Liver (tissue), 9 donors: ENCODE data around the gene MAP3K9. TPM values are rescaled to one million over a fixed set of nuclear protein-coding genes. Genes with fewer than 3 reads are reported as not detected.

Experiments used
- DNase-seq: peaks from one replicate; pipeline ENCODE4 v3.0.0-alpha.2; 2017; ENCODE audit warnings: low spot score
- H3K27ac ChIP-seq, 2 donors: one replicate each; pipeline ENCODE4 v1.7.0; 2013; ENCODE audit warnings: inconsistent platforms in 2 of 2, low read length in 2 of 2, control low read depth in 1 of 2, low read depth in 1 of 2, mild to moderate bottlenecking in 1 of 2
- H3K27me3 ChIP-seq, 4 donors: one replicate each; pipeline versions ENCODE4 v1.6.1 to v1.7.0; 2013; ENCODE audit warnings: low read length in 3 of 4, inconsistent platforms in 1 of 4, mild to moderate bottlenecking in 1 of 4, moderate library complexity in 1 of 4; ENCODE audit not compliant: control insufficient read depth in 4 of 4, insufficient read depth in 4 of 4
- H3K36me3 ChIP-seq, 4 donors: one replicate each; pipeline versions ENCODE4 v1.6.1 to v1.7.0; 2013; ENCODE audit warnings: low read length in 3 of 4, mild to moderate bottlenecking in 3 of 4, low read depth in 1 of 4, moderate library complexity in 1 of 4; ENCODE audit not compliant: control insufficient read depth in 4 of 4, insufficient read depth in 3 of 4
- H3K4me1 ChIP-seq, 4 donors: one replicate each; pipeline versions ENCODE4 v1.6.1 to v1.7.0; 2013; ENCODE audit warnings: low read length in 3 of 4, mild to moderate bottlenecking in 3 of 4, moderate library complexity in 1 of 4; ENCODE audit not compliant: control insufficient read depth in 4 of 4, insufficient read depth in 4 of 4
- H3K4me3 ChIP-seq, 3 donors: one replicate each; pipeline versions ENCODE4 v1.6.1 to v1.7.0; 2013; ENCODE audit warnings: low read length in 3 of 3, control low read depth in 1 of 3, low read depth in 1 of 3, mild to moderate bottlenecking in 1 of 3
- H3K9ac ChIP-seq, 2 donors: one replicate each; pipeline ENCODE4 v1.7.0; 2013; ENCODE audit warnings: low read length in 2 of 2, mild to moderate bottlenecking in 2 of 2, moderate library complexity in 2 of 2, control low read depth in 1 of 2, low read depth in 1 of 2
- H3K9me3 ChIP-seq, 4 donors: one replicate each; pipeline versions ENCODE4 v1.6.1 to v1.7.0; 2013; ENCODE audit warnings: low read length in 3 of 4; ENCODE audit not compliant: control insufficient read depth in 4 of 4
- EGR1 ChIP-seq, 2 donors: IDR thresholded peaks; 2 replicates each; pipeline ENCODE4 v1.6.1; 2016 to 2018; ENCODE audit warnings: antibody characterized with exemption in 2 of 2, low read depth in 2 of 2
- FOXA1 ChIP-seq: IDR thresholded peaks from 2 replicates; pipeline ENCODE4 v1.6.1; 2016; ENCODE audit warnings: antibody characterized with exemption
- FOXA2 ChIP-seq: IDR thresholded peaks from 2 replicates; pipeline ENCODE4 v1.6.1; 2016; ENCODE audit warnings: antibody characterized with exemption
- GABPA ChIP-seq, 2 donors: IDR thresholded peaks in 1 of 2; conservative IDR thresholded peaks in 1 of 2; 2 replicates each; pipeline ENCODE4 v1.6.1; 2016; ENCODE audit warnings: antibody characterized with exemption in 2 of 2, mild to moderate bottlenecking in 1 of 2, moderate library complexity in 1 of 2
- HNF4A ChIP-seq, 2 donors: conservative IDR thresholded peaks; 2 replicates each; pipeline ENCODE4 v1.6.1; 2016; ENCODE audit warnings: antibody characterized with exemption in 2 of 2, mild to moderate bottlenecking in 2 of 2
- HNF4G ChIP-seq: IDR thresholded peaks from 2 replicates; pipeline ENCODE4 v1.6.1; 2016; ENCODE audit warnings: antibody characterized with exemption
- JUND ChIP-seq, 2 donors: IDR thresholded peaks; 2 replicates each; pipeline ENCODE4 v1.6.1; 2016; ENCODE audit warnings: antibody characterized with exemption in 2 of 2
- MAX ChIP-seq: IDR thresholded peaks from 2 replicates; pipeline ENCODE4 v1.6.1; 2016; ENCODE audit warnings: antibody characterized with exemption
- NR2F2 ChIP-seq: IDR thresholded peaks from 2 replicates; pipeline ENCODE4 v1.6.1; 2016; ENCODE audit warnings: antibody characterized with exemption
- RAD21 ChIP-seq, 2 donors: IDR thresholded peaks; 2 replicates each; pipeline ENCODE4 v1.6.1; 2016; ENCODE audit warnings: antibody characterized with exemption in 2 of 2, mild to moderate bottlenecking in 2 of 2
- RXRA ChIP-seq, 2 donors: IDR thresholded peaks; 2 replicates each; pipeline ENCODE4 v1.6.1; 2017 to 2018; ENCODE audit warnings: antibody characterized with exemption in 2 of 2, mild to moderate bottlenecking in 1 of 2
- SP1 ChIP-seq: IDR thresholded peaks from 2 replicates; pipeline ENCODE4 v1.6.1; 2018; ENCODE audit warnings: antibody characterized with exemption, mild to moderate bottlenecking
- TAF1 ChIP-seq: conservative IDR thresholded peaks from 2 replicates; pipeline ENCODE4 v1.6.1; 2016; ENCODE audit warnings: antibody characterized with exemption, mild to moderate bottlenecking
- YY1 ChIP-seq: IDR thresholded peaks from 2 replicates; pipeline ENCODE4 v1.6.1; 2016; ENCODE audit warnings: antibody characterized with exemption, mild to moderate bottlenecking
- whole genome bisulfite sequencing: extraction: QIAGEN DNeasy Blood & Tissue Kit; methylation state at CpG from one replicate; pipeline ENCODE4 v1.1.7; 2013; 5-methylcytosine and 5-hydroxymethylcytosine counted together
- polyA plus RNA-seq, 2 donors: library from polyadenylated mRNA; stranded (reverse) in 1 of 2; unstranded in 1 of 2; fragments of 200-250 nt in 1 of 2; fragments of >200 nt in 1 of 2; fragmentation: Nextera tagmentation in 1 of 2; extraction: Ambion mirVana in 1 of 2; gene quantifications; one replicate each; pipeline versions ENCODE4 v1.2.1 to v1.2.3, GENCODE V29; 2013 to 2015
- total RNA-seq, 2 donors: library from RNA; depleted of rRNA; stranded (reverse); fragments of >200 nt; gene quantifications; one replicate each; pipeline ENCODE4 v1.2.3, GENCODE V29; 2014
- TF ChIP-seq, protein P1 (sequence below): IDR thresholded peaks from 2 replicates; pipeline ENCODE4 v1.6.1; 2016; ENCODE audit warnings: antibody characterized with exemption, mild to moderate bottlenecking
- TF ChIP-seq, protein P2 (sequence below): fragments of 150-350 bp; IDR thresholded peaks from 2 replicates; pipeline ENCODE4 v1.5.1; 2017; ENCODE audit warnings: improper control_type of control experiment, low read depth, low read length; ENCODE audit not compliant: missing input control
- TF ChIP-seq, protein P3 (sequence below): IDR thresholded peaks from 2 replicates; pipeline ENCODE4 v1.6.1; 2016; ENCODE audit warnings: antibody characterized with exemption
- TF ChIP-seq, protein P4 (sequence below): IDR thresholded peaks from 2 replicates; pipeline ENCODE4 v1.6.1; 2016; ENCODE audit warnings: antibody characterized with exemption
- donor health status: healthy.
- donor health status: healthy.
- donor health status: healthy.
- donor health status: healthy.
- donor health status: healthy.

MAP3K9 gene
- total and polyA plus RNA-seq, 4 donors, result 0.65 to 5.2 (median 0.80) TPM

DNA sequence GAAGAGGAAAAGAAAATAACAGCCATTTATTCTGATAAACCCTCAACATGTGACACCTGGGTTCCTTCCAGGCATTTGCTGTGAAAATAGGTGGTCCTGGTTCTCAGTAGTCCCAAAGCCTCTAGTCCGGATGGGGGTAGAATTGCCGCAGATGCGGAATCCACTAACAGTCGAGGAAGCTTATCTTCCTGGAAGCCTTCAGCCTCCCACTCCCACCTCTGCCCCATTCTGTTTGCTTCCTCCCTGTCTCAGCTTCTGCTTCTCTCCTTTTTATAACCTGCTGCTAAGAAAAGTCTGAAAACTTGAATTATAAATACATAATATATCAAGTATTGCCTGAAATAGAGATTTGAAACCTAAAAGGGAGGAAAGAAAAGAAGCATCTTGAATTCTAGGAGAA is 14.0 kb upstream of the MAP3K9 start:
- peaks cover 0 to 24% (median 16%) of the 10 kb centered on the region in 4 donors for H3K4me1 ChIP-seq
- TF ChIP-seq JUND (IDR thresholded peaks at IDR 0.05) (no peak), TAF1 (no peak), EGR1 (IDR thresholded peaks at IDR 0.05; ENCODE audit: low read depth in 2 of 2) (no peak), RXRA (IDR thresholded peaks at IDR 0.05) (no peak), GABPA (IDR thresholded peaks at IDR 0.05 in 1 of 2, conservative IDR thresholded peaks at IDR 0.05 in 1 of 2) (no peak), YY1 (no peak), FOXA2 (no peak), NR2F2 (no peak), FOXA1 (no peak), SP1 (no peak), HNF4G (no peak), RAD21 (IDR thresholded peaks at IDR 0.05) (no peak), MAX (no peak), HNF4A (conservative IDR thresholded peaks at IDR 0.05) (no peak)
- TF ChIP-seq, protein P1, sequence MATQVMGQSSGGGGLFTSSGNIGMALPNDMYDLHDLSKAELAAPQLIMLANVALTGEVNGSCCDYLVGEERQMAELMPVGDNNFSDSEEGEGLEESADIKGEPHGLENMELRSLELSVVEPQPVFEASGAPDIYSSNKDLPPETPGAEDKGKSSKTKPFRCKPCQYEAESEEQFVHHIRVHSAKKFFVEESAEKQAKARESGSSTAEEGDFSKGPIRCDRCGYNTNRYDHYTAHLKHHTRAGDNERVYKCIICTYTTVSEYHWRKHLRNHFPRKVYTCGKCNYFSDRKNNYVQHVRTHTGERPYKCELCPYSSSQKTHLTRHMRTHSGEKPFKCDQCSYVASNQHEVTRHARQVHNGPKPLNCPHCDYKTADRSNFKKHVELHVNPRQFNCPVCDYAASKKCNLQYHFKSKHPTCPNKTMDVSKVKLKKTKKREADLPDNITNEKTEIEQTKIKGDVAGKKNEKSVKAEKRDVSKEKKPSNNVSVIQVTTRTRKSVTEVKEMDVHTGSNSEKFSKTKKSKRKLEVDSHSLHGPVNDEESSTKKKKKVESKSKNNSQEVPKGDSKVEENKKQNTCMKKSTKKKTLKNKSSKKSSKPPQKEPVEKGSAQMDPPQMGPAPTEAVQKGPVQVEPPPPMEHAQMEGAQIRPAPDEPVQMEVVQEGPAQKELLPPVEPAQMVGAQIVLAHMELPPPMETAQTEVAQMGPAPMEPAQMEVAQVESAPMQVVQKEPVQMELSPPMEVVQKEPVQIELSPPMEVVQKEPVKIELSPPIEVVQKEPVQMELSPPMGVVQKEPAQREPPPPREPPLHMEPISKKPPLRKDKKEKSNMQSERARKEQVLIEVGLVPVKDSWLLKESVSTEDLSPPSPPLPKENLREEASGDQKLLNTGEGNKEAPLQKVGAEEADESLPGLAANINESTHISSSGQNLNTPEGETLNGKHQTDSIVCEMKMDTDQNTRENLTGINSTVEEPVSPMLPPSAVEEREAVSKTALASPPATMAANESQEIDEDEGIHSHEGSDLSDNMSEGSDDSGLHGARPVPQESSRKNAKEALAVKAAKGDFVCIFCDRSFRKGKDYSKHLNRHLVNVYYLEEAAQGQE, result no peak
- TF ChIP-seq, protein P2, sequence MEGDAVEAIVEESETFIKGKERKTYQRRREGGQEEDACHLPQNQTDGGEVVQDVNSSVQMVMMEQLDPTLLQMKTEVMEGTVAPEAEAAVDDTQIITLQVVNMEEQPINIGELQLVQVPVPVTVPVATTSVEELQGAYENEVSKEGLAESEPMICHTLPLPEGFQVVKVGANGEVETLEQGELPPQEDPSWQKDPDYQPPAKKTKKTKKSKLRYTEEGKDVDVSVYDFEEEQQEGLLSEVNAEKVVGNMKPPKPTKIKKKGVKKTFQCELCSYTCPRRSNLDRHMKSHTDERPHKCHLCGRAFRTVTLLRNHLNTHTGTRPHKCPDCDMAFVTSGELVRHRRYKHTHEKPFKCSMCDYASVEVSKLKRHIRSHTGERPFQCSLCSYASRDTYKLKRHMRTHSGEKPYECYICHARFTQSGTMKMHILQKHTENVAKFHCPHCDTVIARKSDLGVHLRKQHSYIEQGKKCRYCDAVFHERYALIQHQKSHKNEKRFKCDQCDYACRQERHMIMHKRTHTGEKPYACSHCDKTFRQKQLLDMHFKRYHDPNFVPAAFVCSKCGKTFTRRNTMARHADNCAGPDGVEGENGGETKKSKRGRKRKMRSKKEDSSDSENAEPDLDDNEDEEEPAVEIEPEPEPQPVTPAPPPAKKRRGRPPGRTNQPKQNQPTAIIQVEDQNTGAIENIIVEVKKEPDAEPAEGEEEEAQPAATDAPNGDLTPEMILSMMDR, result no peak
- TF ChIP-seq, protein P3, sequence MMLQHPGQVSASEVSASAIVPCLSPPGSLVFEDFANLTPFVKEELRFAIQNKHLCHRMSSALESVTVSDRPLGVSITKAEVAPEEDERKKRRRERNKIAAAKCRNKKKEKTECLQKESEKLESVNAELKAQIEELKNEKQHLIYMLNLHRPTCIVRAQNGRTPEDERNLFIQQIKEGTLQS, result no peak
- TF ChIP-seq, protein P4, sequence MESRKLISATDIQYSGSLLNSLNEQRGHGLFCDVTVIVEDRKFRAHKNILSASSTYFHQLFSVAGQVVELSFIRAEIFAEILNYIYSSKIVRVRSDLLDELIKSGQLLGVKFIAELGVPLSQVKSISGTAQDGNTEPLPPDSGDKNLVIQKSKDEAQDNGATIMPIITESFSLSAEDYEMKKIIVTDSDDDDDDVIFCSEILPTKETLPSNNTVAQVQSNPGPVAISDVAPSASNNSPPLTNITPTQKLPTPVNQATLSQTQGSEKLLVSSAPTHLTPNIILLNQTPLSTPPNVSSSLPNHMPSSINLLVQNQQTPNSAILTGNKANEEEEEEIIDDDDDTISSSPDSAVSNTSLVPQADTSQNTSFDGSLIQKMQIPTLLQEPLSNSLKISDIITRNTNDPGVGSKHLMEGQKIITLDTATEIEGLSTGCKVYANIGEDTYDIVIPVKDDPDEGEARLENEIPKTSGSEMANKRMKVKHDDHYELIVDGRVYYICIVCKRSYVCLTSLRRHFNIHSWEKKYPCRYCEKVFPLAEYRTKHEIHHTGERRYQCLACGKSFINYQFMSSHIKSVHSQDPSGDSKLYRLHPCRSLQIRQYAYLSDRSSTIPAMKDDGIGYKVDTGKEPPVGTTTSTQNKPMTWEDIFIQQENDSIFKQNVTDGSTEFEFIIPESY, result no peak
- H3K9me3 ChIP-seq, result no peaks in the 10 kb centered on the region
- no peak overlapping the region for H3K9ac ChIP-seq
- no peaks in the 10 kb centered on the region for H3K36me3 ChIP-seq
- H3K27ac ChIP-seq, result no peak overlapping the region
- H3K4me3 ChIP-seq, result no peak overlapping the region
- no peak for DNase-seq
- H3K27me3 ChIP-seq, result no peaks in the 10 kb centered on the region
- WGBS, result 82% methylated on average over 4 of the region's 4 CpGs
